Stimulated activated CD4-positive, alpha-beta T cell treated with anti-CD3 and anti-CD28 coated beads, TNF-alpha, amount 100 ng/mL, for 4 hours (primary cell): ENCODE measurements around the gene SH3D19.

Experiments
- DNase-seq, 3 experiments: peaks; one replicate each; pipeline ENCODE4 v3.0.0-alpha.2; 2020; ENCODE audit warnings: low read depth in 3 of 3

SH3D19 gene

DNA sequence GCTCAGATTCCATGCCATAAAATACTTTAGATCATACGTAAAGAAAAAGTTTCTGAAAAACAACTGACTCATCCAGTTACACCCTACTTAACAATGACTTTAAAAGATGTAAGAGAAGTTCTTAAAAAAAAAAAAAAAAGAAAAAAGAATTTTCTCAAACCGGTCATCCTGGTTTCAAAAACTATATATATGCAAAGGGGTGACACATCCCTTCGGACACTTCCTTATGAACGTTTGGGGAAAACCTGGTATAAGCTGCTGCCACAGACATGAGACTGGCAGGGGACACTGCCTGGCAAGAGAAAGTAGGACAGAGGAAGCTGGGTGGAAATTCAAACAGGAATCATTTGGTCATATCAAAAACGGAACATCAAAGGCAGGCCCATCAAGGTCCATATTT, 129.6 kb downstream of the SH3D19 start:
- no peak for DNase-seq

DNA sequence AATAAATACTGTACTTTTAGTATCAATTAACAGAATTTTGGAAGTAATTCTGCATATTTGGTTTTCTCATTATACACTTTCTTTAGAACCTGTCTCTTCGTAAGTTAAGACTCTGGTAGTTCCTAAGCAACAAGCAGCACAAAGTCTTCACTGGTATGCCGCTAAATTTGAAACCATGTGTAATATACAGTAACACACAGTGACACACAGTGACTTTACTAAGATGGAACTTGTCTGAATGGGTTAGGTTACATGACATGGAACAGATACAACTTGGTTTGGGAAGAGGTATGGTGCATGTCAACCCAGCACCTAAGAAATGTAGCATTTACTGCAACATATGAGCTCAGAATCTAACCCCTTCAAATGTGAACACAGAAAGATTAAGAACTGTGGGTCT, 132.0 kb downstream of the SH3D19 start:
- no peak for DNase-seq

DNA sequence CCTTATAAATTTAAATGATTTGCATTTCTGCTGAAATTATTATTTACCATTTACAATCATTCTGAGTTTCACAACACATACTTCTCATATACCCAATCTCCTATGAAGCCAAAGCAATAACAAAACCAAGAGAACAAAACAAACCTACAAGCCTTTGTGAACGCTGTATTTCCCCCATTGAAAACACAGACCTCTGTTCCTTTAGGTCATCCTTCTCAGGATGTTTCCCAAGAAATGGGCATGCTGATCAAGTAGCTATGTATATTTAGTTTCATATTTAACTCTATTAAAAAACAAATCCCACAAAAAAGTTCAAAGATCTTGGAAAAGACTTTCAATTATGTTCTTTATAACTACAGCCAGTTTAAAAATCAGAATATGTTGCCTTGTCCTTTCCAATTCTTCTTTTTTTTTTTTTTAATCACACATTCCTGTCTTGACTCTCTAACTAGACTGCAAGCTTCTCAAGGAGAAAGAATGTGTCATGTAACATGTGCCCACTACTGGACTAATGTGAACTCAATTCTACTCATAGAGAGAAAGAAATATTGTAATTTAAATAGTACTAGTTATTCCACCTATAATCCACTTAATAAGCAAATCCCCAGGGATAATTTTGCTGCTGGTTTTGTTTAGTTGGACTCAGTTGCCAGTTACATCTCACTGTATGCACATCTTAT, 132.7 kb downstream of the SH3D19 start:
- no peak for DNase-seq

DNA sequence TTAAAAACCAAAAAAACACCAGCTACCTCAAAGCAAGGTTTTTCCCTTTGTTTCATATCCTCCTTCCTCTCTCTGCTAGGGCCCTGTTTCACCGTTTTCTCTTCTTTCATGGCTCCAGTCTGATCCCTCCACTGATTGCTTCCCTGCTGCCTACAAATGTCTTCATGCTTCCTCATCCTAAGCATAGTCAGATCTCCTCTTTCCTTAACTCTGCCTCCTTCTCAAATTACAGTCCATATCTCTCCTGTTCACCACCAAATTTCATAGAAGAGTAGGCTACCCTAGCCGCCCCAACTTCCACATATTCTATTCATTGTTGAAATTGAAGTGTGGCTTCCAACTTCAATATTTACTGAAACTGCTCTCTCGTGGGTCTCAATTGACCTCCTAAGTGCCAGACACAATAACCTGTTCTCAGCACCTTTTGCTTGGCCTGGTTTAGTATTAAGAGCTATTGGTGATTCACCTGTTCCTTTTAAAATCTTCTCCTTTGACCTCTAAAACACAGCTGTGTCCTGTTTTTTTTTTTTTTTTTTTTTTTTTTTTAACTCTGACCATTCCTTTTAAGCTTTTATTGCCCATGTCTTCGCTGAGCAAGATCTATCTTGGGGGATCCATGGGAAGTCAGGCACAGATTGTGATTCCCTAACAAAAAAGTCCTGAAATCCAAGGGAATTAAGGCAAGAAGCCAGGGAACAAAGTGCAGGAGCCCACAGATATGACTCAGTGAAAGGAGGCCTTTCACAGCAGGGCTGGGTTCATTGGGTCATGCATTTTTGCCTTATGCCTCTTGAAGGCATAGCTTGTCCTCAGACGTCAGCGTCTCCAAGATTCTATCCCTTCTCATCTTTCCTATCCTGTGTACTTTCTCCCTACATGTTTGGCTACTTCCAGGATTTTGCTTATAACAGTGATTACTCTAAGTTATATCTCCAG, 140.6 kb downstream of the SH3D19 start:
- DNase-seq: no peak

DNA sequence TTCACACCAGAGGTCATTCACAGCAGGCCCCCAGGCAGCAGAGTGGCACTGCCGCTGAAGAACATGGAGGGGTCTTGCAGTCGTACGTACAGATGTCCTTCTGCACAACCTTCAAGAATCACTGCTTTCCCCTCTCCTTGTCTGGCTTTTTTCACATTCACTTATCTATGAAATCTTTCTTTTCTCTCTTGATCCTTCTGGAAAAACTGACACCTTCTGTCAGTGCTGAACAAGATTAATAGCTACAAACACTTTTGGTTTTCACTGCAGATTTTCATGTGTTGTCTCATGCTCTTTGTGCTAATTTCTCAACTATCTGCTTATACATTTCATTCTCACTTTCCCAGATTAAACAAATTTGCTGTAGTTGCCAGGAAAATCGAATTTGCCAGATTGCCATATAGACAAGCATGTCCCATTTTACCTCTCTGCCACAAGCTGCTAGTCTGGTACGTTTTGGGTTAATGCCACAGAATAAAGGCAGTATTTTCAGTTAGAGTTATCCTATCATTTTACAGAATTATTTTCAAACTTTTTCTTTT, 142.9 kb downstream of the SH3D19 start:
- no peak for DNase-seq

DNA sequence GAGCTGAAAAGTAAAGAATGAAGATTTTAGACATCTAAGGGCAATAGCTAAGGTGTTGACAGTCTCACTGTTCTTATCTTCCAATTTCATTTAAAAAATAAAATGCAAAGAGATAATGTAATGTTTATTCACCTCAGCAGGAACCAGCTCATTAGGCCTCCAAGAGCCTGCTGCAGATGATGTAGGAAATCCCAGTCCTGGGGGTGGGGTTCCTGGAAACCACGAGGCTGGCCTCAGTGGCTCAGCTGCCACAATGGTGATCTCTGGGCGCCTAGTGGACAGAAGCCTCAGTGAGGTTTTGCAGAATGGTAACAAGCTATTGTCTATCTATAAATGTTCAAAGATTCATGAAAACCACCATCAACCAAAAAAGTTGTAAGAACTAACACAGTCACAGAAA, 148.7 kb downstream of the SH3D19 start:
- DNase-seq: no peak

DNA sequence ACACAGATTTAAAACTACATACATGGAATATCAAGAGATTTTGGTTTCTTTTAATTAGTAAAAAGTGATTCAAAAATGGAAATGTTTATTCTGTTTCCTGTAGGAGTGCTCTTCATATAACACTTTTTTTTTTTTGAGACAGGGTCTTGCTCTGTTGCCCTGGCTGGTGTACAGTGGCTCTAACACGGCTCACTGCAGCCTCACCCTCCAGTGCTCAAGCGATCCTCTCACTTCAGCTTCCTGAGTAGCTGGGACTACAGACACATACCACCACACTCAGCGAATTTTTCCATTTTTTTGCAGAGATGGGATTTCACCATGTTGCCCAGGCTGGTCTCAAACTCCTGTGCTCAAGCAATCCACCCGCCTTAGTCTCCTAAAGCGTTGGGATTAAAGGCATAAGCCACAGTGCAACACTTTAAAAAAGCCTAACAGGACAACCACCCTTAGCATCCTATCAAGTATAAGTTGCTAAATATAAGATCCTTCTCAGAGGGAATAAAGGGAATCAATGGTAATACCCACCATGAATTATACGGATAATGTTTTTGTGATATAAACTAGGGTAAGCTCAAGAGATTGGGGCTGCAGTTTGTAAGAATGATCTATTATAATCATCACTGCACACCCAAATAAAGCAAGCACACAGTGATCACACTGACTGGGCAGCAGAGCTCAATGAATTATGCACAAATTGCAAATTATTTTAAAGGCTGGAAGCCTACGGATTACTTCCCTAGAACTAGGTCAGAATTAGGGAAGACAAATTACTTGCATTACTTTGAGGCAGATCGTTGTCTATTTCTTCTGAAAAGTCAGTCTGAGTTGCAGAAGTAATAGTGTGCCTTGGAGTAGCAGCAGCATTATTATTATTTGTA, 149.4 kb downstream of the SH3D19 start:
- no peak for DNase-seq

DNA sequence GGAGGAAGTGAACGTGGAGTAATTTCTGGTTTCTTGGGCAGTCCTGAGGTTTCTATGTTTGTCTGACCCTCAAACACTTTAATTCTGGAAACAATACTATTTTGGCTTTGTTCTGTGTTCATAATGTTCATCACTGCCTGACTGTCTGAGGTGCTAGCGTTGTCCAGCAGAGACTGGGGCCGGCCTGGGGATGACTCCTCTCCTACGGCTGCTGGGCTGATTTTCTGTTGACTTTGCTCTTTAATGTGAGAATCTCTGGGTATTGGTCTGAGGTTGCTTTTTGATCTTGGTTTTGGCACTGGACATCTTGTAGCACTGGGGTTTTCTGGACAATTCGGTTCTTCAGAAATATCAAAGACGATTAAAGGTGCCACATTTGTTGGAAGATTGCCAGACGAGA, 150.2 kb downstream of the SH3D19 start:
- DNase-seq: no peak

DNA sequence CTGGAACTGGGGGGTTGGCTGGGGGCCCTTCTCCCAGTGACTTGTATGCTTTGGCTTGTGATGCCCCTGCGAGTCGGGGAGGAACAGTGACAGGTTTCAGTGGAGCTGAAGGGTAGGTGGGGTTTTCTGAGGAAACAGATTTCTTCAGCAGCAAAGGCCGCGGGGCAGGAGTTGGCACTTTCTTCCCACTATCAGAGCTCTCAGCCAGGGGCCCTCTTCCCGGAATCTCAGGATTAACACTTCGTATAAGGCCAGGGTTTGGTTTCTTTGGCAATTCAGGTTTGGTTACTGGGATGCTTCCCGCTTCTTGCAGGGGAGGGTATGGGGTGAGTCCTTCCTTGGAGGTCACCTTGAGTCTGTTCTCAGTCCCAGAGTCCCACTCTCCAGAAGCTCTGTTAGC, 150.6 kb downstream of the SH3D19 start:
- no peak for DNase-seq

DNA sequence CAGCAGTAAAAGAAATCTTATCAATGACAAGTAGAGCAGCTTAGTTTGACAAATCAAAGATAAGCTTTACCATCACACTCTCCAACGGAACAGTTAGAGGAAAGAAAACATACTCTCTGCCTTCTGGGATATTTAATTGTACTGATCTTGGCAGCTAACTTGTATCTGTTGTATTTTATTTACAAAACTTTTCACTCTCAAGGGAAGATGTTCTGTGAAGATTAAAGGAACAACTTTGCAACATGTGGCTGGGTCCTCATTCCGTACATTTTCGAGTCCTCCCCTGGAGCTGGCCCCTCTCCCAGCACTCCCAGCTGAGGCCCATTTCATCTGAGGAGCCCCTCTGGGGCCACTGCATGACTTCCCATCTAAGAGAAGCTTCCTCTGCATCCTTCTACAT, 151.5 kb downstream of the SH3D19 start:
- DNase-seq: no peak

DNA sequence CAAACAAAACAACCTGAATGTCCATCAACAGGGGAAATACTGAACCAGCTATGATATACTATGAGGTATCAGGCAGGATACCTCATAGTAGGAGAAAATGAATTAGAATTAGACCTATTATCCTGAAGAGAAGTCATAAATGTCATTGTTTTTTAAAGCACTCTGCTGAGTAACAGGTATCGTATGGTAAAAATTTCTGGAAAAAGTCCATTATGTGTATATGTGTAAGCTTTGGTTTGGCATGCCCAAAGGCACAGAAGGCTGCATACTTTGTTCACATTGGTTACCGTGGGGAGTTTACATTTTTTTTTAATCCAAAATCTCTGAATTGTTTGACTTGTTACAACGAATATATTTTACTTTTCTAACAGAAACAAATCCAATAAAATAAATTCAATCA, 155.5 kb downstream of the SH3D19 start:
- DNase-seq: no peak

DNA sequence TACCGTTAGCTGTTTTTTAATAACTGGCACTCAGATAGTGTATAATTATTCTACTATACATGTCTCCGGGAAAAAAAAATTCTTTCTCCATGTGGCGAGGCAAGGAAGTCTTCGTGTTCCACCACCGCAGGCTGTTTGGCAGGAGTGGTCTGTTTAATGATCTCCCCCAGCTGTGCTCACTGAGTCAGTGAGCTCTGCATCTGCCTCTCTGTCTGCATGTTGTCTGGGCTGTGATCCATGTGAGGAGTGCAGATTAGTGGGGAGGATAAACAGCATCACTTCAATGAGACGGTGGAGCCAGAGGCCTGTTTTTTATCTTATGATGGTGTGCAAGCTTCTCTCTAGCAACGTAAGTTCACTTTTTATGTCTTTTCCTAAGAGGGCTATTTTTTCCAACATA, 156.2 kb downstream of the SH3D19 start:
- DNase-seq: no peak

DNA sequence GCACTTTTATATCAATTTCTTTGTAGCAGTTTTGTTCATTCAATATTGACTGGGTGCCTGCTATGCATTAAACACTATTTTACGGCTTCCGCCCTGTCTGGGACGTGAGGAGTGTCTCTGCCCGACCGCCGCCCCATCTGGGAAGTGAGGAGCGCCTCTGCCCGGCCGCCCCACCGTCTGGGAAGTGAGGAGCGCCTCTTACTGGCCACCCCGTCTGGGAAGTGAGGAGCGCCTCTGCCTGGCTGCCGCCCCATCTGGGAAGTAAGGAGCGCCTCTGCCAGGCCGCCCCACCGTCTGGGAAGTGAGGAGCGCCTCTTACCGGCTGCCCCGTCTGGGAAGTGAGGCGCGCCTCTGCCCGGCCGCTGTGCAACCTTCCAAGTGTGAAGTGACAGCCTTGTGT, 157.8 kb downstream of the SH3D19 start:
- no peak for DNase-seq

DNA sequence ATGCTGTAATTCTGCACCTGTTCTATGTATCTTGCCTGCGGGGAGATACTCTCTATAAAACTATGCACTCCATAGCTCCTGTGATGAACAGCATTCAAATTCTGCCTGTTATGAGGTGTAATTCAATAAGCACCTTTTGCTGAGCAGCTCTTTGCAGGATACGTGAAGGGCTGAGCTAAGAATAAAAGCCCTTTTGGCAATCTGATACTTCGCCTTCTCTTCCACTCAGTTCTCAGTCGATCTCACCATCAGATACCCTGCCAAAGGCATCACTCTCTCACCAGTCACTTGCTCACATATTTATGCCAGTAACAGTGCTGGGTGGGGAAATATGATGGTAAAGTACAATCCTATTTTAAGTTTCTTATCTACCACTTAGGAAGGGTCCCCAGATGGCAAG, 158.8 kb downstream of the SH3D19 start:
- DNase-seq: no peak

DNA sequence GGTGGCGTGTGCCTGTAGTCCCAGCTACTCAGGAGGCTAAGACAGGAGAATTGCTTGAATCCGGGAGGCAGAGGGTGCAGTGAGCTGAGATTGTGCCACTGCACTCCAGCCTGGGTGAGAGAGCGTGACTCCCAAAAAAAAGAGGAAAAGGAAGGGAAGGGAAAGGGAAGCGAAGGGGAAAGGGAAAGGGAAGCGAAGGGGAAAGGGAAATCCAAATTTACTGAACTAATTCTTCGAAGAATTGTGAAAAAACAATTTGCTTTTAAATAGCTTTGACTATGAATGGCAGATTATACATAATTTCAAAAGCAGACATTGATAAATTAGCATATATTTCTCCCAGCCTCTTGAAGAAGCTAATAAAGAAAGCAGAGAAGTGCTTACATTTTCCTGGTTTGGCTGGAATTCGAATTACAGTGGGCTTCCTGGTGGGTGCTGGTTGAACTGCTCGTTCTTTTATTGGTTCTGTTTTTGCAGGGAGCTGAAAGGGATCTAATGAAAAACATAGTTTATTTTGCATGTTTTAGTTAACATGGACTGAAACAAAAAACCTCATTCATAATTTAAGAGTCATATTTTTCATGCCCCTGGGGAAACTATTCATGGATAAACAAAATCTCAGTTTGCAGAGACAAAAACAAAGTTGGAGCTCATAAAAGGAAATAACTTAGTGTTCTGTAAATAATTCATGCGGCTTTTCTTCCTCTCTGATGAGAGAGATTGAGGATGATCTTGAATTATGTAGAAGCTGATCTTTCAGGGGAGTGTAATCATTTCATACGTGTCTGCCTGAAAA, 160.0 kb downstream of the SH3D19 start:
- no peak for DNase-seq

DNA sequence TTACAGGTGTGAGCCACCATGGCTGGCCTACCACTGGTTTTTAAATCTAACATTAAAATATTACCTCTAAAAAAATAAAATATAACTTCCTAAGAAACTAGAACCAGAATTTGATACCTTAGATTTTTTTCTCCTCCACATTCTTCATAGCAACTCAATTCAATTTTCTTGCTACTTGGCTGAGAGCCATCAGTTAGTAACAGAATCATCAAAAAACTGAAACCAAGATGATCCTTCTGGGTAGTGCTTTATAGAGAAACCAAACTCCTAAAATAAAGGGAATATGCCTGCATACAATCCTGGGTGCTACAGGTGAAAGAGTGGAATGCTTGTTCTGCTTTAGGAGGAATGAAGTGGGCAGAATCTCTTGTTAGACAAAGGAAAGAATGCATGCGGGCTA, 161.6 kb downstream of the SH3D19 start:
- DNase-seq: no peak

DNA sequence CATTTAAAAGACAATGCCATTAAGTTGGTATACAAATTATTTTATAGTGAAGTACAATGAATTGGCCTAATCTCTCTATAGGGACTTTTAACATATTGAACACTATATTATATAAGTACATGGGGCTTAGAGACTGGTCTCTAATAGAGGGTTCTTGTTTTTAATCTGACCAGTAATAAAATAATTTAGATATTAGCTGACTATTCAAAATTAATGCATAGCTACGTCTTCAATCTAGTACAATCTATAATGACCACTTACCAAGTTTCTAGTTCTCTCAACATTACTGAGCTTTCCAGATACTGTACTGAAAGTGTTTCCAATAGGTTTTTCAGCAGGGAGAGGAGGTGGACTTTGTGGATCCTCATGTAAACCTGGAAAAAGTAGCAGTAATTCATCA, 166.4 kb downstream of the SH3D19 start:
- DNase-seq: no peak

DNA sequence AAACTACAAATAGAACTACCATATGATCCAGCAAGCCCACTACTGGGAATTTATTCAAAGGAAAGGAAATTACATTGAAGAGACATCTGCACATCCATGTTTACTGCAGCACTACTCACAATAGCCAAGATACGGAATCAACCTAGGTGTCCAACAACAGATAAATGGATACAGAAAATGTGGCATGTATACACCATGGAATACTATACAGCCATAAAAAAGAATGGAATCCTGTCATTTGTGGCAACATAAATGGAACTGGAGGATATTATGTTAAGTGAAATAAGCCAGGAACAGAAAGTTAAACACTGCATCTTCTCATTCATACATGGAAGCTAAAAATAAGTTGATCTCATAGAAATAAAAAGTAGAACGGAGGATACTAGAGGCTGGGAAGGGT, 167.9 kb downstream of the SH3D19 start:
- no peak for DNase-seq

DNA sequence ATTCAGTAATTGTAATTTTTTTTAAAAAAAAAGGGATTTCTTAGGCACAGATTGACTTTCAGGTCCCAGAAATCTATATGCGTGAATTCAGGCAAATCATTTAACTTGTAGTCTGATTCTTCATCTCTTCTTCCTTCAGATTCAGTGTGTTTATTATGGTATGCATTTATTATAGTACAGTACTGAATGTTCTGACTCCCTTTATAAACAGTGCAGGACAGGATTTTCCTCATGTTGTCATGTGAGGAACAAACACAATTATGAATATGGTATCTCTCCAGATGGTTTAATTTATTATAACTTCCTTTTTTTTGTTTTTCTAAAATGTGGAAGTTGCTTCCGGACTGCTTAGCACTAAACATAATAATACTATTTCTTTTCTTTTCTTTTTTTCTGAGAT, 171.8 kb downstream of the SH3D19 start:
- DNase-seq: no peak

DNA sequence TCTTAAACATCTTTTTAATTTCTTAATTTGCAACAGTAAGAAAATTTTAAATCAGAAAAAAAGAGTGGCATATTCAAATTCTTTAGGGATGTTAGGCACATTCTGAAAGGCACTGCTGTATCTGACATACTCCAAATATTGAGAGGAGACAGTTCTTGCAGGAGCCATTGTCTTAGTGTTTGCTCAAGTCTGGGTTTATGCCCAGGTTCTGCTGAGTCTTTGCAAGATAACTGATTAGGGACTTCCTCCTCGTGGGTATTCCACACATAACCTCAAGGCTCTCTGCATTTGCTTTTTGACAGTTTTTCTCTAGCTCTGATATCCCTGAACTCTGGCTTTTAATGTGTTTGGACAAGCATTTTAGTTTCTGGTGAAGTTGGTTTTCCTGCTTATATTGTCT, 173.4 kb downstream of the SH3D19 start:
- DNase-seq: no peak
